GM12865 (cell line): Measurements from ENCODE around the gene SLC22A23.

Experiments
- DNase-seq: peaks from one replicate; pipeline ENCODE4 v3.0.0; 2010; ENCODE audit warnings: low read depth
- H3K4me3 ChIP-seq: 2 replicates; pipeline ENCODE4 v1.5.1; 2011; ENCODE audit warnings: mild to moderate bottlenecking, low read depth, low read length, control low read depth
- CTCF ChIP-seq: IDR thresholded peaks from 2 replicates; pipeline ENCODE4 v1.5.1; 2011; ENCODE audit warnings: low read length, control low read depth, low read depth, inconsistent platforms; ENCODE audit not compliant: insufficient read depth; ENCODE audit errors: missing control alignments

The SLC22A23 gene

DNA sequence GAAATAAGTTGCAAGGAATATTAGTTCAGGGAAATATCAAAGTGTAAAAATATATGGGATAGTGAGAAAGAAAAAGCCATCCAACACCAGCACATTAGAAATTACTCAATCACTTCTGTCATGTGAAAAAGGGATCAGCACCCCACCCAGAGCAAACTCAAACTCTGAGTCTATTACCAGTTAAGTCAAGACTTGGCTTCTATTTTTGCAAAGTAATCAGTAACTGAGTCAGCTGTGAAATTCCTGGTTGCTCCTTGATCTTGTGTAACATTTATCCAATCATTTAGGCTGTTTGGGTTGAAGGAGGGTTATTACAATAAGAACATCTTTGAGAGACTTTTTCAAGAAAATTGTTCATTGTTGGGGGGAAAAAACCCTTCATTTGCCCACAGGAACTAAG is 51.2 kb downstream of the SLC22A23 start:
- TF ChIP-seq CTCF, result no peak
- DNase-seq, result no peak

GRCh38 chr6:3405182-3405518 is 51.7 kb downstream of the SLC22A23 start:
- no peak overlapping the region for H3K4me3 ChIP-seq
- DNase-seq, result no peak
- no peak for TF ChIP-seq CTCF

More for the DNA sequence above, 51.2 kb downstream of the SLC22A23 start:
- H3K4me3 ChIP-seq, result no peak overlapping the region

DNA sequence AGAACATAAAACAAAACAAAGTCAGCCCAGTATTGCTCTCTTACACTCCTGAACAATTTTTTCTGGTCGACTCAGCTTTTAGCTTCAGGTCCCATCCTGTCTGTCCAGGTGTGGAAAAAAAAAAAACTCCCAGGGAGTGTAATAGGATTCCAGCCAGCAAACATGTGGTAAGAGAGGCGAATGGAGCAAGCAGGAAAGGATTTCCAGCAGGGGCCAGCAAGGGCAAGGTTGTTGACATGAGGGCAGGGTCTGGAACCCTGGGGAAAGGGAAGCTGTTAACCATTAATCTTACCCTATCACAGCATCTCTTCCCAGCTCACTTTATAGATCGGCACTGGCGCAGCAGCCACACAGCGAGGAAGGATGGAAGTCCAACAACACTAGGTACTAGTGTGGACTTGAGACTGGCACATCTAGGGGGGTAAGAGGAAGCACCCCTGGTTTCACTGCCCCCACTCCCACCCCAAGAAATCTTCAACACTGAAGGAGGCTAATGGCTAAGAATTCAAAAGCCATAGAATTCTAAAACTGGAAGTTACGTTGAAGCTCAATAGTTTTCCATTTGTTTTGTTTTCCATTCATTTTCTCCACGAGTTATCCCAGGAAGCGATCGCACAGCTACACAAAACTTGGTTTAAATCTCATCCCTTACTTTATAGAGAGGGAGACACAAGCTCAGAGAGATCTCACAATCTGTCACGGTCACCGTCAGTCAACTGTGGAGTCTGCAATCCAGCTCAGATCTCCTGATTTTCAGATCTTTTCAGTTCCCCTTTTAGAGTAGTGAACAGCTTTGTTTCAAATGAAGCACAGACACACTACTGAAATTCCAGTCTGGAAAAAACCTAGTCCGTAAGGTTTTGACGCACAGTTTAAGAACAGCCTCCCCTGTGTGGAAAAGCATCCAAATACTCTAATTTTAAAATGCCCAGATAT is 53.3 kb downstream of the SLC22A23 start:
- DNase-seq, result no peak
- TF ChIP-seq CTCF, result no peak
- no peak overlapping the region for H3K4me3 ChIP-seq

GRCh38 chr6:3402310-3403237 is 54.3 kb downstream of the SLC22A23 start:
- TF ChIP-seq CTCF, result no peak

GRCh38 chr6:3400162-3400561 is 56.7 kb downstream of the SLC22A23 start:
- TF ChIP-seq CTCF, result no peak
- DNase-seq, result no peak
- H3K4me3 ChIP-seq, result no peak overlapping the region

More at GRCh38 chr6:3402310-3403237, 54.3 kb downstream of the SLC22A23 start:
- DNase-seq, result no peak
- no peak overlapping the region for H3K4me3 ChIP-seq

GRCh38 chr6:3398755-3399696 is 57.8 kb downstream of the SLC22A23 start:
- H3K4me3 ChIP-seq, result no peak overlapping the region
- no peak for TF ChIP-seq CTCF
- DNase-seq, result no peak
